GM19238 (cell line): Measurements from ENCODE around the gene SFI1.

Experiments
- DNase-seq: peaks from one replicate; pipeline ENCODE4 v3.0.0; 2011; ENCODE audit warnings: low spot score; ENCODE audit not compliant: insufficient read length

SFI1 gene

DNA sequence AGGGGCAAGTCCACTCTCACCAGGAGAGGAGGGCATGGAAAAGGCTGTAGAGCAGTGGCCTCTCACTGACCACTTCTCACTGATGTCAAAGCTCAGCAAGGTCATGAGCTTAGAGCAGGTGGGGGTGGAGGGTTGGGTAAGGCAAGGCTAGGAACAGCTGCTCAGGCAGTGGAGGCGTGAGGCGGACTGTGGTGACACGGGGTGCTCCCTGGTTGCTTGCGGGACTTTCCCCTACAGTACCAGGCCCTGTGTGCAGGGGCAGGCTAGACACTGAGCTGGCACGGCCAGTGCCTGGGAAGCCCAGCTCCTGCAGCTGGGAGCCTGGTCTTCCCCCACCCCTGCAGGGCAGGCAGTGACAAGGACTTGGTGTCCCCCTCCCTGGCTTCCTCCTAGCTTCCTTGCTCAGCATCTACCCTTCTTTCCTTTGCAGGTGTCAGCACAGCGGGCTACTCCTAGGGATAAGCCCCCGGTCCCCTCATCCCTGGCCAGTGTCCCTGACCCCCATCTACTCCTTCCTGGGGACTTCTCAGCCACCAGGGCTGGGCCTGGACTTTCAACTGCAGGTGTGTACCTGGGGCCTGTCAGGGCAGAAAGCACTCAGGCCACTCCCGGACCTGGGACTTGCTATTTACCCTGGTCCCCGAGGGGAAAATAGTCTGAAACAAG, 120.1 kb downstream of the SFI1 start:
- DNase-seq: peak; percentile 58

DNA sequence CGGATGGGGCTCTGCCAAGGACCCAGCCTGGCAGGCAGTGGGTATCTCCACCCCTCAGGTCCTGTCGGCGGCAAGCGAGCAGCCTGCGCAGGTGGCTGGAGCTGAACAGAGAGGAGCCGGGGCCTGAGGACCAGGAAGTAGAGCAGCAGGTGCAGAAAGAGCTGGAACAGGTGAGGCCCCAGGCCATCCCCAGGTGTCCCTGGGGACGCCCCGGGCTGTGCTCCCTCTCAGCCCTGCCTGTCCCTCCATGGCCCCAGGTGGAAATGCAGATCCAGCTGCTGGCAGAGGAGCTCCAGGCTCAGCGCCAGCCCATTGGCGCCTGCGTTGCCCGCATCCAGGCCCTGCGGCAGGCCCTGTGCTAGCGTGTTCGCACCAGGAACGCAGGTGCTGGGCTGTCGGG, 121.7 kb downstream of the SFI1 start:
- no peak for DNase-seq

DNA sequence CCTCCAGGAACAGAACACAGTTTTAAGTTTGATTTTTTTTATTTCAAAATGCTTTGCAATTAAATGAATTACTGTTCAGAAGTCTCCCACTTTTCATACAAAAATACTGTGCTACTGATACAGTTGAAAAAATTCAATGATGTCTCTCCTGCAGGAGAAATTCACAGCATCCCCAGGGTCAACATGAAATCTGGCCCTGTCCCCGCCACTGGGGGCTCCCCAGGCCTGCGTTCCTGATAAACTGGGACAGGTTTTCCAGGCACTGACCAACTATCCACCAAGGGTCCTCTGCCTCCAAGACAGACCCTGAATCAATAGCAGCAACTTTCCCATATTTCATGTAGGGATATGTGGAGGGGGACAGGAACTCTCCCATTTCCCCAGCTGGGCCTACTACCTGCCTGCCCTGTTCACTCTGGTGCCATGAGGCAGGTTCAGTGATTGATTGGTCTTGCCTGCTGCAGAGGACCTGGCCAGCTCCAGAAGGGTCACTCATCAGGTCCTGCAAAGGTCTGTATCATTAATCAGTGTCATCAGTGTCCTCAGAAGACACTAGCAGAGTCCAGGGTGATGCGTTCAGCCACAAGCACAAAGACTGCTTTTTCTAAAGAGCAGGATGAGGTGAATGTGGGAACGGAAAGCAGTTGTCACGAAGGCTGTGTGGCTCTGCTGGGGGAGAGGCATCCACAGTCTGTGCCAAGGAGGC, 122.3 kb downstream of the SFI1 start:
- DNase-seq: no peak

DNA sequence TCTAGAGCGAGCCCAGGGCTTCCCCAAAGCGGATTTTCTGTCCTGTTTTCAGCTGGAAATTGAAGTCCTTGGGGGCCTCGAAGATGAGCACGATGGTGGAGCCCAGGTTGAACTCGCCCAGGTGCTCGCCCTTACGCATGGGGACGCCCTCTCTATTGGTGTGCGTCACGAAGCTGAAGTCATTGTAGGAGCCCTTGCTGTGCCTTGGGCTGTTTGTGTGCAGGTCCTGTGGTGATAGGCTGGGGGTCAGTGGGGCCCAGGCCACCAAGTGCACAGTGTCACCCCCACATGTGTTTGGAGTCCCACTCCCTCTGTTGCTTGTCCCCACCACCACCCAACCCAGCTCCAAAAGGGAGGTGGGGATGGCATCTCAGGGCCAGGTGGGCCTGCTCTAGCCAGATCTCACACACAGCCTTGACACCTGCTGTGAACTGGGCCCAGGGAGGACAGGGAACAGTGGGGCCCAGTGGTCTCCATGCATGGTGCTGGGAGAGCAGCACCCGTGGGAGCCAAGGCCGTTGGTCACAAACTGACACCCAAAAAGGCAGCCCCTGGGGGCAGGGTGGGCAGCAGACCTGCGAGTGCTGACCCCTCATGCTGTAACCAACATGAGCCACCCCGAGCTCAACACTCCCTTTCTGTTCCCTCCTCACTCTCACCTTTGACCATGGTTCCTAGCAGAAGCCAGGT, 123.4 kb downstream of the SFI1 start:
- DNase-seq: no peak

DNA sequence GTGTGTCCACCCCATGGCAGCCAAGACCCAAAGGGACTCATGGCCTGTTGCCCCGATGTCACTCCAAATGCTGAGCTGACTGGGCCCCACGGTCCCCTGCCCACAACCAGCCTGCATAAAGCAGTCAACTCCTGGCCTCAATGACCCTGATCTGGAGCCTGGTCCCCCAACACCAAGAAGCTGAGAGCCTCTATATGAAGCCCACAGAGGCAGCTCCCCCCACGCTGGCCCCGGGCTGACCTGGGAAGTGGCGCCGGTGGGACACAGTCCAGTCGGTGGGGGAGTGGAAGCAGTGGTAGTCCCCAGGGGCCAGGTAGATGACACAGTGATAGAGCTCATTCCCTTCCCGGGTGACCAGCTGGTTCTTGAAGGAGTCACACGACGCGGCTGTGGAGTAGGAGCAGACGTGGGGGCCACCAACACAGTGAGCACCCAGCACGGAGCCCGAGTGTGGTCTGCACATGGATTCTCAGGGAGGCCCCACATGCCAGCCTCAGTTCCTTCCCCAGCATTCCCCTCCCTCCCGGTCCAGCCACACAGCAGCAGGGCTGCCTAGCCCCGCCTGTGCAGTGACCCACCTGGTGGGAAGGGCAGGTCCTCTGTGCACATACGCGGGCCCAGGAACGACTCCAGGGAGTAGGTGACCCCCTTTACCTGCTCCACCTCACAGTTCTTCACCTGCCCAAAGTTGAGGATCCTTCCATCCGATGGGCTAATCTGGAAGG, 124.6 kb downstream of the SFI1 start:
- DNase-seq: no peak

DNA sequence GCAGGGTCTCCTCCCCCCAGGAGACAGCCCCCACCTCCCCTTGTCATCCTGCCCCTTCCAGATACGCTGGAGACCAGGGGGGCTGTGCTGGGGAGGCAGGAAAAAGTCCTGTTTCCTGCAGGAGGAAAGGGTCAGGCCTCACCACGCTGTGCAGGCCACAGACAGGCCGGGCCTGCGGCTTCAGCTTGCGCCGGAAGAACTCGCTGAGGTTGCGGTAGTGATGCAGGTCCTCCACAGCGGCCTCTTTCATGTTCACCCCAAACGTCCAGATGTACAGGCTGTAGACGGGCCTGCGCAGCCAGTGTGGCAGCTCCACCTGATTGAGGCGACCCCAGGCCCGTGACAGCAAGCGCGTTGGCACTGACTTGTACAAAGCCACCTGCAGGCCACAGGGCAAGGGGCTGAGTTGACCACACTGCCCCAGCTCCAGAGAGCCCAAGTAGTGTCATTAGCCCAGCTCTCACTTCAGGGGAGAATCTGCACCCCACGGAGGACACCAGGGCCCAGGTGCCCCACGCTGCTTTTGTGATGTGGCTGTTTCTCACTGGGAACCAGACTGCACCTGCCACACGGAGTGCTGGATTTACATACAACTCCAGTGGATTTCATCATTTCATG, 125.3 kb downstream of the SFI1 start:
- DNase-seq: no peak

DNA sequence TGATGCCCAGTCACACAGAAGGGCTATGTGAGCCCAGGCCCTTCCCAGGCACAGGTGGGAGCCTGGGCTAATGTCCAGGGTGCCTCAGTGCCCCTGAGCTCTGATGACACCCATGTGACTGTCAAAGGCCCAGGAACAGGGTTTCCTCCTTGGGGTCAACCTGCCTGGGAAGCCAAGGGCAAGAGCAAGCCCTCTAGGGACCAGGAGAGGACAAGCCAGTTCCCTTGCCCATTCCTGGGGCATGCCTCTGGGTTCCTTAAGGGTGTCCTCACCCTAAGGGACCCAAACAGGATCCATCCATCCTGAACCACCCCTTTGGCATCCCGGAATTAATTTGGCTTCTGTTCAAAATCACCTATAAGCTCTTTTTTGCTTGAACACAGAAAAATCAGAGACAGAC, 126.6 kb downstream of the SFI1 start:
- no peak for DNase-seq

DNA sequence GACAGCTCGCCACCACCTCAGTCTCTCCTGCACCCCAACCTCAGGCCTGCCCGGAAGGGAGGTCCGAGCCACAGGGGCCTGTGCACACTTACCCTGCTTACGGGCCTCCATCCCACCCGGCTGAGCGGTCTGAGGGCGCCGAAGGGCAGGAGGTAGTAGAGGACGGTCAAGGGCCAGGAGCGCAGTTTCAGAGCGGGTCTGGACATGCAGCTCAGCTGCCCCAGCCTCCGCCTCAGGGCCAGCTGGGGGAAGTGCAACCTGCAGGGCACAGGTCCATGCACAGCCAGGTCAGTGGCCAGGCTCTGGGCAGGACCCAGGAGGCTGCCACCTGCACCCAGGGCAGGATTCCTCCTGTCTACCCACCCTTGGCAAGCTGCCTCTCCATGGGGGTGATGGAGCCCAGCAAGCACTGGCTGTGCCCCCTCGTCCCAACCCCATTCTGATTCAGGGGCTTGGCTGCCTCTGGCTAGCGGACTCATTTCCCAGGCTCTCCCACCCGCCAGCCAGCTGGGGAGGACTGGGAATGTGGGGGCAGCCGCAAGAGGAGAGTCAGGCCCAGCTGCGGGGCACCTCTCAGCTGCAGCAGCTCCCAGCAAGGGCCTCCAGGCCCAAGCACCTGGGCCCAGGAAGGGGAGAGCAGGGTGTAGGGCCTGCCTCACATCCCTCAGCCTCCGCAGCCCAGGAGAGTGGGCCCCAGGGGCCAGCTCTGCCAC, 127.4 kb downstream of the SFI1 start:
- DNase-seq: no peak

DNA sequence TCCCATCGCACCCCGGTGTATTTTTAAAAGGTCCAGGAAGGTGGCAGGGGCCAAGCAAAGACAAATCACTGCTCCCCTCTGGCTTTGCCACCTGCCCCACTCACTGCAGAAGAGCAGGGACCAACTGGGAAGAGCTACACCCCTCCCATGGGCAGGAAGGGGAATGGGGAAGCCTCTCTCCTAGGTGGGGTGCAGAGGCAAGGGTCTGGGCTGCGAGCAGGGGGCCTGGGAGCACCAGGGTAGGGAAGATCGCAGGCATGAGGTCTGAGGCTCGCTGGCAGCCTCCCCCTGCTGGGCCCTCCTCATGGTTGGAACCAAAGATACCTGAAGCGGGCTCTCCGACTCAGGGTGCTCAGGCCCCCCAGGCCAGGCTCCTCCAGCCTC, 128.9 kb downstream of the SFI1 start:
- DNase-seq: no peak

DNA sequence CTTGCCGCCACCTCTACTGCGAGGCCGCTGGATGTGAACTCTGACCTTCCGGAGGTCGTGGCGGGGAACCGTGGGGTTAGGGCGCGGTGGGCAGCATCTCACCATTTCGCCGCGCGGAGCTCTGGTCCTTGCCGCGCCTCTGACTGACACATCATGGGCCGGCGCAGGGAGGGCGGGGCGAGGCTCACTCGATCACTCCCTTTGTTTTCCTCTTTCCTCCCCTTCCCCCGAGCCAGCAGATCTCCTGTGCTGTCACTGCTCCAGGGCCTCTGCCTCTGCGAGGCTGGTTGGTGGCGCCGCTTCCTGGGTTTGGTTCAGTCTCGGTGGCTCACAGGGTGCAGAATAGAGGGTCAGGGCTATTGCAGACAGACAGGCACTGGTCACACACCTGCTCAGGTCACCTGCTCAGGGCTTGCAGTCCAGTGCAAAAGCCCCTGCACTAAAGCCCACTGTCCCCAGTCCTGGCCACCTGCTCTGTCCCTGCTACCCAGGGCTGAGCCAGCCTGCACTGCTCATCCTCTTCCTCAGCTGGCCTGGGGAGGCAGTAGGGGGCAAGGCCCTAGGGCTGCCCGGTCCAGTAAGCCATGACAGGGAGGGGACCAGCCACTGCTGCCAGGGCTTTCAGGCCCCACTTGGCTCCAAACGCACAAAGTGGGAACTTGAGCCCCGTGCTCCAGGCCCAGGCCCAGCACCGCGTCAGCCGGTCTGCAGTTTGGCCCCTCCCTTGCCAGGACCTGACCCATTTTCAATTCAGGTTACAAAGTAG, 129.5 kb downstream of the SFI1 start:
- no peak for DNase-seq

DNA sequence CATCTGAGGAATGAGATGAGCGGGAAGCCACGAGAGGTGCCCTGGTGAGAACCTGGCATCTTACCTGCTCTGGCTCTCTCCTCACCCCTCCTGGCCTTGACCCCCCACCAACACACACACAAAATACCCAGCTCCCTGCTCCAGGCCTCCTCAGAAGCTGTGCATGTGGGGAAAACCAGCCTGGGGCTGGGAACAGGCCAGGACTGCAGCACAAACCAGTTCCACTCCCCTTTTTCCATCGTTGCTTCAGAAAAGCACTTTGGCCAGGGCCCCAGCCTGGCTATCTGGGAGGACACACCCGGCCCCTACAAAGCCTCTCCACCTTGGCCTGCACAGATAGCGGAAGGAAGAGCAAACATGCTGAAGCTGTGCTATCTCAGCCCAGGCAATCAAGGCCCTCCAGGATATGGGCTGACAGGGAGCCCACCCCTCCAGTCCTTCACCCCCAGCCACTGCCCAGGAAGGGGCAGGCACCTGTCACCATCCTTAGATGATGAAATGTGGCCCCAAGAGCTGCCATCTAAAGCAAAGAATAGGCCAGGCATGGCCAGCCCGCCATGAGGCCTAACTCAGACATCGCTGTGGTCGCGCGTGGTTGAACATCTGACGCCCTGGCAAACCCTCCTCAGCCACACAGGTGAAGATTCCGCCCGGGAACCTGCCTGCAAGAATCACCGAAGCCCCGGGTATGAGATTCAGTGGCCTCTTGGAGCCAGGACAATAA, 130.3 kb downstream of the SFI1 start:
- no peak for DNase-seq

DNA sequence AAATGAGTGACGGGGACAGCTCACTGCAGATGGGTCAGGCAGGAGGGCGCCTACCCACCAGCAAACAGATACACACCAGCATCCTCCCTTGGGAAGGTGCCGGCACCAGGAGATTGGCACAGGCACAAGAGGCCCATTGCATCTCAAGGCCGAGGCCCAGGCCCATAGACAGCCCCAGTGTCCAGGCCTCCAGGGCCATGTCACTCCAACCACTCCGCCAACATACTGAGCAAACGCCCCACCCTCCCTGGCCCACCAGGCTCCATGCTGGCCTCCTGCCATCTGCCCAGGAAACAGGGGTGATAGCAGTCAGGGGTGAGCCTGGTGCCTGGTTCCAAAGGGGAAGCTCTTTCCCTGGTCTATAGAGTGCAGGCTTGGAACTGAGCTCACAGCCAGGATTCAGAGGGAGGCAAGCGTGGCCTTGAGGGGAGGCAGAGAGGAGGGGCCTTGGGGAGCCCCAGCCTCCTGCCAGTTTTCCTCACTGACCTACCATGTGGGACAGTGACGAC, 130.9 kb downstream of the SFI1 start:
- DNase-seq: no peak

DNA sequence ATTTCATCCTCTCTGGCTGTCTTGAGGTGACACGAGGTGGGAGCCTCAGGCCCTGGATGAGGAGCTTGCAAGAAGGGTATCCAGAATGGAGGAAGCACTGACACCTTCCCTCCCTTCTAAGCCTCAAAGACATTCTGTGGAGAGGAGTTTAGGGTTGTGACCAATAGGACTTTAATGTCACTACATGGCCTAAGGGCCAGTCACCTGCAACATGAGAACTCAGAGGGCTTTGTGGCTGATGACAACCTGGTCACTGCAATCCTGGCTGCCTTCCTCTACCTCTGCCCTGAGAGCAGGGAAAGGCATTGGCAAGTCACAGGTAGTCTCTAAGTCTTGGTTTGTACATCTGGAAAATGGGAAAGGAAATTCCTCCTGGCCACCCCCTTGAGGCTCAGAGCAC, 132.0 kb downstream of the SFI1 start:
- no peak for DNase-seq

DNA sequence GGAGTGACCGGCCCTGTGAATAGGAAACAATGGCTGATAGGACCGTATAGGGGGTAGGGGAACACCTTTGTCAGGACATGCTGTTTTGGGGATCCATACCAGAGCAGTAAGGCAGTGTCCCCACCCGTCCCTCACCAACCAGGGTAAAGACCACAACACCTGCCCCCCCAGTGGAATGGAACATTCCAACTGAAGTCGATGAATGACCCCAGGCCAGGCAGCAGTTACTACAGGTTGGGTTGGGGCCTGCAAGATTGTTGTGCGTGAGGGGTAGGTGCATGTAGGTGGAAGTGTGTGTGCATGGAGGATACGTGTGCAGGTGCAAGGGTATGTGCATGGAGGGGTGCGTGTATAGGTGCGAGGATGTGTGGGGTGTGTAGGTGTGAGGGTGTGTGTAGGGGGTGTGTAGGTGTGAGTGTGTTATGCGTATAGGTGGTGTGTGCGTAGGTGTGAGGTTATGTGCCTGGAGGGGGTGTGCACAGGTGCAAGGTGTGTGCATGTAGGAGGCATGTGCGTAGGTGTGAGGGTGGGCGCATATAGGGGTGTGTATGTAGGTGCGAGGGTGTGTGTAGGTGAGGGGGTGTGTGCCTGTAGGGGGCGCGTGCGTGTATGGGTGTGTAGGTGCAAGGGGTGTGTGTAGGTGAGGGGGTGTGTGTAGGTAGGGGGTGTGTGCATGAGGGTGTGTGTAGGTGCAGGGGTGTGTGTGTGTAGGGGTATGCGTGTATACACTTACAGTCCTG, 132.8 kb downstream of the SFI1 start:
- DNase-seq: no peak

DNA sequence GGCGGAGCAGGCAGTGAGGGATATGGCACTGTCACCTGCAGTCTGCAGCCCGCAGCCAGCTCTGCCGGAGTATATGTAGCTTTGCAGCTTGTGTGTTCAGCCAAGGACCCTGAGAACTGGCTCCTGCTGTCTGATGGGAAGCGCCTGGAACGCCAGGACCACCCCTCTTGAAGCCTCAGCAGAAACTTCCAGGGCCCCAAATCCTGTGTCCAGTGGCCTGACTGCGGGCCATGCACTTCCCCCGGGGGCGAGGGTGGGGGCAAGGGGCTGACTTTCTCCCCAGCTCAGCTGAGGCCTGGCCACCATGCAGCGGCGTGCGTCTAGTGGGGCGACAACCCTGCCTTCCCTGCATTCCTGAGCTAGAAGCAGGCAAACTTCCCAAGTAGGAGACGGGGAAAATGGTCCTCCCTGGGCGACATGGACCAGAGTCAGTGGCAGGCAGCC, 133.4 kb downstream of the SFI1 start:
- DNase-seq: no peak

DNA sequence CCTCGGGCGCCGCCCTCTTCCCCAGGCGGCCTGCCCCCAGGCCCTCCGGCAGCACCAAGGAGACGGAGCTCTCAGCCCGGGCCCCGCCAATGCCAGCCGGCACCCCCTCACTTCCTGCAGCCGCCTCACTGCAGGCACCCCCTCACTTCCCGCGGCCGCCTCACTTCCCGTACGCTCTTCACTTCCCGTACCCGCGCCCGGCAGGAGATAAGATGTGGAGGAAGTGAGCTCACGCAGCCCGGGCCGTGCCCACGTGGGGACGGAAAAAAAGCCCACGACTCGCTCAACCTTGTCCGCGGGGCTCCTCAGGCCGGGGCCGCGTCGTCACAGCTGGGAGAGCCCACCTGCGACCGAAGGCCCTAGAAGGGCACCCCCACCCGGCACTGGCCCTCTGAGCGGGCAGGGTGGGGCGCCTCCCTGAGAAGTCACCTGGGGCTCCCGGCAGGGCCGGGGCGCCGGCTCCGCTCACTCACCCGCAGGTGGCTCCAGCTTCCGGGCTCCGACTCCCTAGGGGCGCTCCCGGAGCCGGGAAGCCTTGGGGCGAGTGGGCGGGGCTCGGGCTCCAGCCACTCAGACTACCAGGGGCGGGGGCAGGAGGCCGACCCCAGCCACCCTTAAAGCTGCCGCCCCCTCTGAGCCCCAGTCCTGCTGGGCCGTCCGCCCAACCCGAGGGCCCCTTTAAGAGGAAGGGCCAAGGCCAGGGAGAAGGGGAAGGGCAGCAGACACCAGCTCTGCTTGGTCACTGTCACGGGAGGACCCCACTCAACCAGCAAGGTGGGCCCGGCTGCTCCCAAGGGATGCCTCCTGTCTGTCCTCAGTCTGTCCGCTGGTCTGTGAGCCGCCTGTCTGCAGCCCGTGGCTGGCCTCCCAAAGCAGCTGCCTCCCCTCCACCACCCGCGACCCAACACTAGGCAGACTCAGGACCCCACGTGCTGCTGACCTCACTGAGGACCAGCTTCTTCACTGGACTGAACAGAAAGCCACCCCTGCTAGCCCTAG, 134.3 kb downstream of the SFI1 start:
- DNase-seq: peak; percentile 86

DNA sequence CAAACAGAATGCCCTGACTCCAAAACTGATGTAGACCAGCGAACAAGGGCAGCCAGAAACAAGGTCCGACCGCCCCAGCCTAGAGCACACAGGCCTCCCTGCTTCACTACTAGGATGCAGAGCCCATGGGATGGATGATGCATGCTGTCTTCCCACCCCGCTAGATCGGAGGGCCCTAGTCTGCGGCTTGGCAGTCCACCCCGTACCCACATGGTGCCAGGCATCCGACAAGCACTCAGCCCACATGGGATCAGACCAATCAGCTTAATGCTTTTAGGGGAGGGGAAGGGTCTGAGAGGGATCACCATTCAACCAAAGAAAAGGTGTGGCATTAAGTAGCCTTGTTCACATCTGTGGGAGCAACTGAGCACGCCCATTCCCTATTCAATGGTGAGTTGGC, 135.1 kb downstream of the SFI1 start:
- DNase-seq: no peak
